ENCODE measurements around the gene SLC29A1.

GRCh38 chr6:44269178-44269920 is 46.0 kb downstream of the SLC29A1 start:
- no peak for TF ChIP-seq CTCF (IDR thresholded peaks at IDR 0.05)
- TF ChIP-seq POLR2A (IDR thresholded peaks at IDR 0.05) = no peak
